Prostate gland (tissue), 2 donors: ENCODE measurements around the gene MUSTN1.

Experiments
- CTCF ChIP-seq, 4 experiments: fragments of 200-600 bp in 2 of 4; fragments of 450-650 bp in 2 of 4; sonication (generic) in 2 of 4; IDR thresholded peaks; 1 replicate in 3 of 4; 2 replicates in 1 of 4; pipeline ENCODE4 v1.5.1; 2016 to 2019; ENCODE audit warnings: antibody characterized with exemption in 4 of 4, mild to moderate bottlenecking in 2 of 4, moderate library complexity in 2 of 4
- POLR2A ChIP-seq: fragments of 450-650 bp; IDR thresholded peaks from one replicate; pipeline ENCODE4 v1.6.1; 2016; ENCODE audit warnings: antibody characterized with exemption, mild to moderate bottlenecking

- no peak for TF ChIP-seq CTCF (IDR thresholded peaks at IDR 0.05)
- no peak for TF ChIP-seq POLR2A
These were observed 21.0 kb downstream of the MUSTN1 start for GRCh38 chr3:52813810-52814209.
